Measurements from ENCODE around the gene UCK2. TPM values are rescaled to one million over a fixed set of nuclear protein-coding genes. Genes with fewer than 3 reads are reported as not detected.

UCK2 gene
- total and polyA plus RNA-seq, 9 of the 15 experiments (the other 6 are each of a cell fraction or from before 2014, with no cell fraction given) = 71.6 to 145 (median 95.8) TPM

- H3K27ac ChIP-seq (ENCODE audit: extremely low read depth, low read depth, low read length) = no peak overlapping the region
- CTCF ChIA-PET (ENCODE audit: low intra/inter-chr PET ratio) = no interaction called here
- in situ Hi-C loops (cut with MboI) = no loop called here
- FAIRE-seq = no peak
- no peak overlapping the region for H3K4me2 ChIP-seq (ENCODE audit: insufficient read depth, low read length)
- no peak overlapping the region for H3K4me3 ChIP-seq
- POLR2A ChIA-PET = interaction anchor here (1.0 to 1.5 kb wide), 2 partner anchors 10 to 31 kb away, joined by 3 to 6 read pairs; no protein-coding TSS in a partner anchor
- ATAC-seq = no peak
- no peak overlapping the region for H3K9ac ChIP-seq (ENCODE audit: insufficient read depth in 1 of 2, low read depth in 2 of 2, low read length in 2 of 2)
- peaks cover 9% of the 10 kb centered on the region for H3K9me1 ChIP-seq (ENCODE audit: control insufficient read depth, insufficient read depth, low read length)
- BruUV-seq (replicated peaks) = no TSS peak
- no peaks in the 10 kb centered on the region for H3K27me3 ChIP-seq (ENCODE audit: control insufficient read depth in 2 of 2, insufficient read depth in 2 of 2, low read length in 2 of 2)
- intact Hi-C loops (cut with micrococcal nuclease) = no loop called here
- WGBS (ENCODE audit: insufficient coverage, low coverage, missing lambda C conversion rate) = 74% methylated on average over 10 of the region's 10 CpGs
- H3K4me1 ChIP-seq (replicated peaks in 1 of 2; ENCODE audit: control insufficient read depth in 2 of 2, insufficient read depth in 2 of 2, low read length in 2 of 2) = peaks cover 10 to 28% of the 10 kb centered on the region in 2 experiments
- no peaks in the 10 kb centered on the region for H3K9me3 ChIP-seq (replicated peaks; ENCODE audit: control insufficient read depth, insufficient read depth, low read depth, low read length)
- peaks cover 8% of the 10 kb centered on the region for H3K36me3 ChIP-seq (ENCODE audit: control insufficient read depth, insufficient read depth, low read length)
- H2AFZ ChIP-seq (ENCODE audit: low read depth, low read length) = no peak overlapping the region
- H3K79me2 ChIP-seq (ENCODE audit: control insufficient read depth, insufficient read depth, low read length) = peaks cover 94% of the 10 kb centered on the region
- peaks cover 19% of the 10 kb centered on the region for H4K20me1 ChIP-seq (replicated peaks; ENCODE audit: control insufficient read depth, insufficient read depth, low read length)
- no peak for DNase-seq (ENCODE audit: extremely low read depth in 1 of 4, low spot score in 3 of 4)
- no peak for TF ChIP-seq ZNF449 (CRISPR knock-in tag; IDR thresholded peaks at IDR 0.05)
- TF ChIP-seq ZNF407 (IDR thresholded peaks at IDR 0.05; ENCODE audit: low read depth) = no peak
- TF ChIP-seq NR3C1 (CRISPR knock-in tag; IDR thresholded peaks at IDR 0.05) = no peak
- no peak for TF ChIP-seq TSHZ1 (CRISPR knock-in tag; IDR thresholded peaks at IDR 0.05)
- TF ChIP-seq U2AF2 (optimal IDR thresholded peaks at IDR 0.05; ENCODE audit: low read depth, low read length) = no peak
- no peak for TF ChIP-seq MAX (CRISPR knock-in tag; IDR thresholded peaks at IDR 0.05)
- TF ChIP-seq CBFA2T3 (IDR thresholded peaks at IDR 0.05) = no peak
Observed at GRCh38 chr1:165858967-165859845, 31.8 kb downstream of the UCK2 start.

Measured in K562 (cell line).